T follicular helper cell (primary cell): Measurements from ENCODE around the gene MAGEA12.
"Not testable (repeated sequence)": the region's sequence is repeated elsewhere in the genome, so short reads cannot be mapped to it uniquely, and the experiment has no call there.

Experiments
- DNase-seq: peaks from one replicate; pipeline ENCODE4 v3.0.0-alpha.2; 2020; ENCODE audit warnings: low read depth
- total RNA-seq, 2 experiments: gene quantifications; one replicate each; lab custom pipeline; 2026; lab: John Stamatoyannopoulos, UW

The MAGEA12 gene
- total RNA-seq = 0 reads per million in 2 experiments

- no peak for DNase-seq
Observed at GRCh38 chrX:152733261-152733975, at the start of gene MAGEA12, which contains the start of gene CSAG1. MAGEA12 (plus strand) TSS chrX:152733757; CDS start chrX:152736162, 2,405 bp downstream. CSAG1 (minus strand) TSS chrX:152733721; CDS start chrX:152732460, 1,261 bp downstream.

- DNase-seq = not testable (repeated sequence)
Observed at GRCh38 chrX:152697952-152698931, 35.3 kb upstream of the MAGEA12 start, which contains the start of gene MAGEA3. MAGEA3 (plus strand) TSS chrX:152698794; CDS start chrX:152700833, 2,039 bp downstream.

GRCh38 chrX:152700390-152700789, 33.2 kb upstream of the MAGEA12 start:
- not testable (repeated sequence) for DNase-seq

GRCh38 chrX:152706500-152706899, 27.1 kb upstream of the MAGEA12 start:
- not testable (repeated sequence) for DNase-seq

GRCh38 chrX:152709173-152709572, 24.4 kb upstream of the MAGEA12 start, which contains the start of gene CSAG2:
CSAG2 (minus strand) TSS chrX:152709273; CDS start chrX:152709112, 161 bp downstream.
- not testable (repeated sequence) for DNase-seq

- not testable (repeated sequence) for DNase-seq
Observed at GRCh38 chrX:152713195-152713594, 20.4 kb upstream of the MAGEA12 start.

- DNase-seq = not testable (repeated sequence)
Observed at GRCh38 chrX:152713815-152714787, 19.5 kb upstream of the MAGEA12 start, which contains the start of gene MAGEA2B. MAGEA2B (plus strand) TSS chrX:152714628; CDS start chrX:152717107, 2,479 bp downstream.

GRCh38 chrX:152725409-152725808, 8.1 kb upstream of the MAGEA12 start:
- DNase-seq = no peak

GRCh38 chrX:152734143-152734858, 744 bp downstream of the MAGEA12 start:
- not testable (repeated sequence) for DNase-seq

- no peak for DNase-seq
Observed at GRCh38 chrX:152735101-152735500, 1.5 kb downstream of the MAGEA12 start.

GRCh38 chrX:152735860-152736511, 2.4 kb downstream of the MAGEA12 start:
- no peak for DNase-seq

- not testable (repeated sequence) for DNase-seq
Observed at GRCh38 chrX:152736528-152736927, 3.0 kb downstream of the MAGEA12 start.

- DNase-seq = no peak
Observed at GRCh38 chrX:152738560-152738959, 5.0 kb downstream of the MAGEA12 start.

- not testable (repeated sequence) for DNase-seq
Observed at GRCh38 chrX:152753686-152754650, 20.4 kb downstream of the MAGEA12 start, which contains the start of gene MAGEA2. MAGEA2 (minus strand) TSS chrX:152753842; CDS start chrX:152751363, 2,479 bp downstream.

GRCh38 chrX:152754871-152755270, 21.3 kb downstream of the MAGEA12 start:
- not testable (repeated sequence) for DNase-seq

- DNase-seq = not testable (repeated sequence)
Observed at GRCh38 chrX:152758918-152759317, 25.4 kb downstream of the MAGEA12 start, which contains the start of gene CSAG3. CSAG3 (plus strand) TSS chrX:152759218.

GRCh38 chrX:152759544-152759943, 26.0 kb downstream of the MAGEA12 start:
- not testable (repeated sequence) for DNase-seq

- DNase-seq = not testable (repeated sequence)
Observed at GRCh38 chrX:152761582-152761981, 28.0 kb downstream of the MAGEA12 start.
